HepG2 (cell line): ENCODE data around the gene AKR1C3. TPM values are rescaled to one million over a fixed set of nuclear protein-coding genes. Genes with fewer than 3 reads are reported as not detected.

ENCODE experiments used
- CBFB ChIP-seq: sonication (generic); formaldehyde crosslinking; IDR thresholded peaks from 2 replicates; pipeline ENCODE4 v1.4.0; 2020; ENCODE audit warnings: missing genetic modification reagents
- GATAD1 ChIP-seq: IDR thresholded peaks from 2 replicates; pipeline ENCODE4 v1.6.1; 2016; ENCODE audit warnings: missing genetic modification reagents, missing compliant biosample characterization
- JUN ChIP-seq: sonication (generic); formaldehyde crosslinking; IDR thresholded peaks from 2 replicates; pipeline ENCODE4 v1.4.0; 2020; ENCODE audit warnings: mild to moderate bottlenecking, missing genetic modification reagents
- JUNB ChIP-seq: sonication (generic); formaldehyde crosslinking; IDR thresholded peaks from 2 replicates; pipeline ENCODE4 v1.8.0; 2022; ENCODE audit warnings: missing genetic modification reagents, mild to moderate bottlenecking, borderline replicate concordance
- NKX3-1 ChIP-seq: sonication (generic); formaldehyde crosslinking; IDR thresholded peaks from 2 replicates; pipeline ENCODE4 v1.5.0; 2020; ENCODE audit warnings: missing genetic modification reagents
- RBFOX2 ChIP-seq: fragments of 200-400 bp; formaldehyde crosslinking; IDR thresholded peaks from 2 replicates; pipeline ENCODE4 v1.6.1; 2017; ENCODE audit warnings: low read depth, mild to moderate bottlenecking, low read length
- SALL1 ChIP-seq: sonication (generic); formaldehyde crosslinking; IDR thresholded peaks from 2 replicates; pipeline ENCODE4 v1.8.0; 2022; ENCODE audit warnings: mild to moderate bottlenecking, missing genetic modification reagents
- SMAD3 ChIP-seq: sonication (generic); formaldehyde crosslinking; IDR thresholded peaks from 2 replicates; pipeline ENCODE4 v1.4.0; 2020; ENCODE audit warnings: missing genetic modification reagents
- SP1 ChIP-seq, 2 experiments: fragments of 450-650 bp in 1 of 2; sonication (generic) in 1 of 2; formaldehyde crosslinking in 1 of 2; IDR thresholded peaks; 2 replicates each; pipeline versions ENCODE4 v1.4.0 to v1.6.1; 2016 to 2020; ENCODE audit warnings: missing genetic modification reagents in 1 of 2
- TBX3 ChIP-seq: fragments of 450-650 bp; IDR thresholded peaks from 2 replicates; pipeline ENCODE4 v1.6.1; 2017; ENCODE audit warnings: antibody characterized with exemption, mild to moderate bottlenecking, inconsistent platforms, borderline replicate concordance
- TGIF2 ChIP-seq: IDR thresholded peaks from 2 replicates; pipeline ENCODE4 v1.6.1; 2016; ENCODE audit warnings: control low read depth, missing compliant biosample characterization
- THAP11 ChIP-seq: IDR thresholded peaks from 2 replicates; pipeline ENCODE4 v1.6.1; 2016; ENCODE audit warnings: missing biosample characterization, missing genetic modification reagents
- TOPORS ChIP-seq: sonication (generic); formaldehyde crosslinking; IDR thresholded peaks from 2 replicates; pipeline ENCODE4 v1.8.0; 2023; ENCODE audit warnings: mild to moderate bottlenecking, missing genetic modification reagents
- TRIM22 ChIP-seq: fragments of 450-650 bp; IDR thresholded peaks from 2 replicates; pipeline ENCODE4 v1.6.1; 2017
- ZBTB1 ChIP-seq: sonication (generic); formaldehyde crosslinking; IDR thresholded peaks from 2 replicates; pipeline ENCODE4 v1.4.0; 2020; ENCODE audit warnings: missing genetic modification reagents, borderline replicate concordance
- ZBTB14 ChIP-seq: sonication (generic); formaldehyde crosslinking; IDR thresholded peaks from 2 replicates; pipeline ENCODE4 v1.4.0; 2020; ENCODE audit warnings: missing genetic modification reagents
- ZBTB21 ChIP-seq: sonication (generic); formaldehyde crosslinking; IDR thresholded peaks from 2 replicates; pipeline ENCODE4 v1.4.0; 2020; ENCODE audit warnings: missing genetic modification reagents
- ZBTB44 ChIP-seq: sonication (generic); formaldehyde crosslinking; IDR thresholded peaks from 2 replicates; pipeline ENCODE4 v1.4.0; 2020; ENCODE audit warnings: missing genetic modification reagents
- ZKSCAN8 ChIP-seq: IDR thresholded peaks from 2 replicates; pipeline ENCODE4 v1.6.1; 2016; ENCODE audit warnings: borderline replicate concordance, missing genetic modification reagents, missing compliant biosample characterization
- ZMYM2 ChIP-seq: sonication (generic); formaldehyde crosslinking; IDR thresholded peaks from 2 replicates; pipeline ENCODE4 v1.8.0; 2022; ENCODE audit warnings: mild to moderate bottlenecking, missing genetic modification reagents
- ZNF441 ChIP-seq: sonication (generic); formaldehyde crosslinking; IDR thresholded peaks from 2 replicates; pipeline ENCODE4 v1.7.0; 2021; ENCODE audit warnings: missing genetic modification reagents, borderline replicate concordance
- ZNF512B ChIP-seq: sonication (generic); formaldehyde crosslinking; IDR thresholded peaks from 2 replicates; pipeline ENCODE4 v1.5.1; 2020; ENCODE audit warnings: missing genetic modification reagents, mild to moderate bottlenecking, borderline replicate concordance
- ZNF556 ChIP-seq: sonication (generic); formaldehyde crosslinking; IDR thresholded peaks from 2 replicates; pipeline ENCODE4 v1.4.0; 2020; ENCODE audit warnings: mild to moderate bottlenecking, missing genetic modification reagents, borderline replicate concordance
- ZNF567 ChIP-seq: sonication (generic); formaldehyde crosslinking; IDR thresholded peaks from 2 replicates; pipeline ENCODE4 v1.8.1; 2023; ENCODE audit warnings: mild to moderate bottlenecking, missing genetic modification reagents, borderline replicate concordance
- polyA plus RNA-seq, 8 experiments: library from polyadenylated mRNA; depleted of rRNA in 3 of 8; stranded (reverse) in 7 of 8; unstranded in 1 of 8; fragments of >200 nt; fragmentation: Illumina TruSeq in 4 of 8; extraction: Trizol in 4 of 8; gene quantifications; 2 replicates each; pipeline versions ENCODE4 v1.2.1 to v1.2.3, GENCODE V29; 2011 to 2016; ENCODE audit warnings: low read depth in 4 of 8, missing spikeins in 1 of 8, mixed read lengths in 1 of 8; ENCODE audit not compliant: insufficient read depth in 1 of 8
- total RNA-seq, 5 experiments: library from RNA; depleted of rRNA; stranded (reverse); fragments of >200 nt; fragmentation: Illumina TruSeq; extraction: Trizol; gene quantifications; 2 replicates each; pipeline ENCODE4 v1.2.3, GENCODE V29; 2016; ENCODE audit warnings: low read depth in 1 of 5

The AKR1C3 gene
- total and polyA plus RNA-seq, 2 of the 13 experiments (the other 11 are each of a cell fraction or from before 2014, with no cell fraction given): 368 to 532 TPM

- TF ChIP-seq TRIM22 (no peak), ZKSCAN8 (CRISPR knock-in tag) (peak; percentile 79; the same call in 1 of the 2 replicates), JUNB (CRISPR knock-in tag) (peak; percentile 53; the same call in 1 of the 2 replicates), SMAD3 (CRISPR knock-in tag) (0 out of 2 replicates have a peak, but pooled peaks have one; percentile 64), ZBTB44 (no peak), ZNF512B (CRISPR knock-in tag) (no peak), GATAD1 (CRISPR knock-in tag) (peak; percentile 43; the same call in 1 of the 2 replicates), TGIF2 (peak; percentile 87; the same call in 1 of the 2 replicates), ZNF441 (CRISPR knock-in tag) (peak; percentile 81; the same call in 1 of the 2 replicates), ZNF567 (CRISPR knock-in tag) (no peak), NKX3-1 (CRISPR knock-in tag) (peak; percentile 15; the same call in 1 of the 2 replicates), ZBTB21 (CRISPR knock-in tag) (peak; percentile 52; the same call in 1 of the 2 replicates), ZBTB1 (CRISPR knock-in tag) (no peak), ZMYM2 (CRISPR knock-in tag) (peak; percentile 92), ZNF556 (CRISPR knock-in tag) (0 out of 2 replicates have a peak, but pooled peaks have one; percentile 50), TBX3 (peak; percentile 78; the same call in 1 of the 2 replicates), SP1 (IDR thresholded peaks at IDR 0.05) (no peak), SP1 (CRISPR knock-in tag; IDR thresholded peaks at IDR 0.05) (no peak), ZBTB14 (no peak), RBFOX2 (peak; percentile 71), SALL1 (peak; percentile 93), THAP11 (peak; percentile 66), TOPORS (CRISPR knock-in tag) (peak; percentile 87), CBFB (CRISPR knock-in tag) (peak; percentile 2; the same call in 1 of the 2 replicates), JUN (CRISPR knock-in tag) (peak; percentile 80)
These were observed 53.2 kb downstream of the AKR1C3 start (continued) for GRCh38 chr10:5147255-5147980.
